Cardiac septum (tissue), 1 donor: ENCODE measurements around the gene DBNDD2. TPM values are rescaled to one million over a fixed set of nuclear protein-coding genes. Genes with fewer than 3 reads are reported as not detected.

Source experiments
- DNase-seq: peaks from one replicate; pipeline ENCODE4 v3.0.0-alpha.2; 2020; ENCODE audit warnings: low spot score
- intact Hi-C: fragments of 100-400 bp; cut with DNase I; formaldehyde crosslinking; loops from one replicate; pipeline ENCODE4 v1.14.0; 2022
- microRNA-seq: library from miRNA; unstranded; fragments of <30 nt; microRNA quantifications from one replicate; pipeline ENCODE4 v1.2.0, GENCODE V29; 2020
- total RNA-seq: library from RNA; stranded (reverse); fragmentation: NEBNext Ultra II Directional; extraction: Animal tissue kit (Norgen Biotek cat#: 25700); gene quantifications from one replicate; pipeline ENCODE4 v1.2.1, GENCODE V29; 2021
- donor health status: DM: no; HTN: no; CAD: no.

The DBNDD2 gene
- total RNA-seq, 1 donor from 2014 or later = 209 TPM

- intact Hi-C loops = loop anchor here (2.0 kb wide), 3 partner anchors 62 to 118 kb away; partner anchors contain the start of gene SYS1
- DNase-seq = peak; percentile 94
Observed at GRCh38 chr20:45436732-45437485, 28.8 kb downstream of the DBNDD2 start.

GRCh38 chr20:45440424-45440823, 32.3 kb downstream of the DBNDD2 start:
- intact Hi-C loops = no loop called here
- DNase-seq = no peak

- no peak for DNase-seq
- intact Hi-C loops = no loop called here
Observed at GRCh38 chr20:45440891-45441685, 33.0 kb downstream of the DBNDD2 start.

GRCh38 chr20:45441746-45442145, 33.7 kb downstream of the DBNDD2 start:
- intact Hi-C loops = no loop called here
- DNase-seq = no peak

- no peak for DNase-seq
- intact Hi-C loops = no loop called here
Observed at GRCh38 chr20:45444050-45444449, 36.0 kb downstream of the DBNDD2 start.

GRCh38 chr20:45445805-45446562, 37.9 kb downstream of the DBNDD2 start:
- no peak for DNase-seq
- intact Hi-C loops = no loop called here

- intact Hi-C loops = no loop called here
Observed at GRCh38 chr20:45448270-45448669, 40.2 kb downstream of the DBNDD2 start.

GRCh38 chr20:45449528-45449927, 41.4 kb downstream of the DBNDD2 start:
- intact Hi-C loops = no loop called here
- no peak for DNase-seq

More at GRCh38 chr20:45448270-45448669, 40.2 kb downstream of the DBNDD2 start:
- DNase-seq = no peak

- intact Hi-C loops = no loop called here
- DNase-seq = no peak
Observed at GRCh38 chr20:45450097-45450818, 42.2 kb downstream of the DBNDD2 start.

GRCh38 chr20:45452238-45452637, 44.1 kb downstream of the DBNDD2 start:
- no peak for DNase-seq
- intact Hi-C loops = no loop called here

GRCh38 chr20:45452772-45453691, 44.9 kb downstream of the DBNDD2 start:
- intact Hi-C loops = no loop called here
- no peak for DNase-seq

- DNase-seq = no peak
- intact Hi-C loops = no loop called here
Observed at GRCh38 chr20:45456632-45457031, 48.5 kb downstream of the DBNDD2 start.

GRCh38 chr20:45459606-45460005, 51.5 kb downstream of the DBNDD2 start:
- DNase-seq = no peak
- intact Hi-C loops = no loop called here

Small RNA genes within 50 kb of the gene (microRNA-seq; reads per million reads assigned to microRNA genes)
- not detected for gene MIR6812

Other genes starting within 250 kb of the DBNDD2 start
- gene PI3, start 233.4 kb upstream of the DBNDD2 start, total RNA-seq = 0.62 TPM
- gene SEMG1, start 201.3 kb upstream of the DBNDD2 start, total RNA-seq = not detected
- not detected for gene SEMG2, start 186.9 kb upstream of the DBNDD2 start, total RNA-seq
- 1.3 TPM for gene SLPI, start 153.7 kb upstream of the DBNDD2 start, total RNA-seq
- not detected for gene RBPJL, start 101.4 kb upstream of the DBNDD2 start, total RNA-seq
- not detected for gene MATN4, start 100.0 kb upstream of the DBNDD2 start, total RNA-seq
- 100 TPM for gene SDC4, start 59.9 kb upstream of the DBNDD2 start, total RNA-seq
- gene SYS1, start 45.1 kb upstream of the DBNDD2 start, total RNA-seq = 17.4 TPM
- gene TP53TG5, start 30.0 kb upstream of the DBNDD2 start, total RNA-seq = 2.2 TPM
- gene PIGT, start 7.9 kb downstream of the DBNDD2 start, total RNA-seq = 139 TPM
- gene WFDC2, start 61.5 kb downstream of the DBNDD2 start, total RNA-seq = 1.0 TPM
- not detected for gene SPINT3, start 107.3 kb downstream of the DBNDD2 start, total RNA-seq
- gene WFDC6, start 131.2 kb downstream of the DBNDD2 start, total RNA-seq = not detected
- gene EPPIN, start 139.1 kb downstream of the DBNDD2 start, total RNA-seq = not detected
- not detected for gene WFDC8, start 171.0 kb downstream of the DBNDD2 start, total RNA-seq
- not detected for gene WFDC10A, start 221.4 kb downstream of the DBNDD2 start, total RNA-seq
- gene WFDC9, start 223.0 kb downstream of the DBNDD2 start, total RNA-seq = not detected